GM12878 (cell line): Measurements from ENCODE around the gene MS4A4E. TPM values are rescaled to one million over a fixed set of nuclear protein-coding genes. Genes with fewer than 3 reads are reported as not detected.

ENCODE experiments used
- ATAC-seq: fragments of 200-7000 bp; cut with Tn5 transposase; 3 replicates; pipeline ENCODE4 v1.9.1; 2020; ENCODE audit warnings: mild to moderate bottlenecking, moderate library complexity
- BruUV-seq: library from RNA; stranded (reverse); fragments of 400-500 nt; replicated peaks from 2 replicates; lab custom pipeline; 2021; lab: Mats Ljungman, UMichigan
- CTCF ChIA-PET: fragments of 300-600 bp; sonication (Branson Sonifier 250); formaldehyde crosslinking; extraction: SDS; loops from one replicate; lab custom pipeline; 2021; ENCODE audit warnings: inconsistent platforms; lab: Yijun Ruan, JAX
- POLR2A ChIA-PET: fragments of 350-600 bp; formaldehyde crosslinking; extraction: SDS; loops from one replicate; lab custom pipeline; 2021; ENCODE audit warnings: inconsistent platforms; lab: Charles Lee
- RAD21 ChIA-PET: fragments of 300-600 bp; sonication (Branson Sonifier 250); formaldehyde crosslinking; loops from one replicate; lab custom pipeline; 2023; ENCODE audit warnings: antibody characterized with exemption; ENCODE audit not compliant: unreplicated experiment; lab: Charles Lee
- SMC1A ChIA-PET: fragments of 300-600 bp; sonication (Branson Sonifier 250); formaldehyde crosslinking; loops from one replicate; lab custom pipeline; 2023; ENCODE audit not compliant: unreplicated experiment, uncharacterized antibody; lab: Charles Lee
- DNase-seq: peaks from one replicate; pipeline ENCODE4 v3.0.0-alpha.2; 2011; ENCODE audit warnings: low read depth, low spot score
- FAIRE-seq: peaks from 3 replicates; lab custom pipeline; 2011; peaks lifted over from hg19 to GRCh38; lab: Jason Lieb, UNC
- H2AFZ ChIP-seq: 2 replicates; pipeline ENCODE4 v1.6.0; 2011; ENCODE audit warnings: low read depth, low read length, control low read depth; ENCODE audit not compliant: control insufficient read depth
- H3K27ac ChIP-seq: 2 replicates; pipeline ENCODE4 v1.5.1; 2011; ENCODE audit warnings: control low read depth; ENCODE audit not compliant: control insufficient read depth, insufficient read depth
- H3K27me3 ChIP-seq, 2 experiments: replicated peaks in 1 of 2; 2 replicates each; pipeline versions ENCODE4 v1.6.0 to v1.6.1; 2011; ENCODE audit warnings: low read length in 1 of 2; ENCODE audit not compliant: control insufficient read depth in 2 of 2, insufficient read depth in 2 of 2
- H3K36me3 ChIP-seq, 2 experiments: 2 replicates each; pipeline ENCODE4 v1.5.1; 2011; ENCODE audit warnings: low read length in 1 of 2; ENCODE audit not compliant: control insufficient read depth in 2 of 2, insufficient read depth in 2 of 2
- H3K4me1 ChIP-seq: 2 replicates; pipeline ENCODE4 v1.6.1; 2011; ENCODE audit warnings: mild to moderate bottlenecking, low read length, moderate library complexity, mixed read lengths; ENCODE audit not compliant: control insufficient read depth, insufficient read depth
- H3K4me2 ChIP-seq: 2 replicates; pipeline ENCODE4 v1.6.0; 2011; ENCODE audit warnings: control low read depth; ENCODE audit not compliant: control insufficient read depth, insufficient read depth
- H3K4me3 ChIP-seq: fragments of 200-600 bp; sonication (generic); 2 replicates; pipeline ENCODE4 v1.5.1; 2016
- H3K79me2 ChIP-seq: 2 replicates; pipeline ENCODE4 v1.6.0; 2011; ENCODE audit warnings: low read length; ENCODE audit not compliant: control insufficient read depth, insufficient read depth
- H3K9ac ChIP-seq: 2 replicates; pipeline ENCODE4 v1.8.0; 2011; ENCODE audit warnings: low read length, control low read depth, mixed read lengths; ENCODE audit not compliant: control insufficient read depth, insufficient read depth
- H3K9me3 ChIP-seq: replicated peaks from 3 replicates; pipeline ENCODE4 v1.5.1; 2011; ENCODE audit warnings: mild to moderate bottlenecking, low read length; ENCODE audit not compliant: control insufficient read depth, insufficient read depth
- H4K20me1 ChIP-seq: 2 replicates; pipeline ENCODE4 v1.6.0; 2011; ENCODE audit not compliant: control insufficient read depth, insufficient read depth
- BMI1 ChIP-seq: fragments of 450-650 bp; IDR thresholded peaks from 2 replicates; pipeline ENCODE4 v1.6.1; 2016; ENCODE audit warnings: mild to moderate bottlenecking, moderate library complexity, borderline replicate concordance
- CEBPB ChIP-seq, 2 experiments: fragments of 150-350 bp in 1 of 2; IDR thresholded peaks; 2 replicates each; pipeline ENCODE4 v1.6.1; 2012 to 2014; ENCODE audit warnings: low read depth in 2 of 2, low read length in 2 of 2, borderline replicate concordance in 1 of 2, inconsistent platforms in 1 of 2
- E2F8 ChIP-seq: fragments of 450-650 bp; IDR thresholded peaks from 2 replicates; pipeline ENCODE4 v1.6.1; 2018; ENCODE audit warnings: mild to moderate bottlenecking, low read depth, moderate library complexity; ENCODE audit not compliant: partially characterized antibody
- FOXK2 ChIP-seq: fragments of 450-650 bp; IDR thresholded peaks from 2 replicates; pipeline ENCODE4 v1.6.1; 2017; ENCODE audit warnings: mild to moderate bottlenecking, moderate library complexity
- JUND ChIP-seq: IDR thresholded peaks from 2 replicates; pipeline ENCODE4 v1.6.1; 2012; ENCODE audit warnings: low read depth, mild to moderate bottlenecking, low read length, improper control_type of control experiment, moderate library complexity
- MXI1 ChIP-seq: fragments of 150-350 bp; IDR thresholded peaks from 2 replicates; pipeline ENCODE4 v1.6.1; 2011; ENCODE audit warnings: low read depth, mild to moderate bottlenecking, inconsistent platforms, low read length, improper control_type of control experiment
- ZSCAN29 ChIP-seq: fragments of 450-650 bp; IDR thresholded peaks from 2 replicates; pipeline ENCODE4 v1.6.1; 2017; ENCODE audit warnings: mild to moderate bottlenecking, moderate library complexity
- WGBS: methylation state at CpG from one replicate; pipeline ENCODE4 v1.1.6; 2016; ENCODE audit warnings: low lambda C conversion rate; ENCODE audit not compliant: insufficient replicate concordance, insufficient coverage; ENCODE audit errors: missing lambda C conversion rate; 5-methylcytosine and 5-hydroxymethylcytosine counted together
- in situ Hi-C: fragments of 300-500 bp; cut with MboI; formaldehyde crosslinking; loops from 9 replicates; pipeline ENCODE4 v1.14.3; 2018; ENCODE audit warnings: mixed read lengths
- intact Hi-C: fragments of 100-400 bp; cut with micrococcal nuclease; formaldehyde crosslinking; loops from one replicate; pipeline ENCODE4 v1.14.2; 2022; ENCODE audit not compliant: unreplicated experiment
- polyA plus RNA-seq, 11 experiments: library from polyadenylated mRNA; depleted of rRNA in 4 of 11; unstranded in 6 of 11; stranded (reverse) in 5 of 11; fragments of >200 nt; fragmentation: Nextera tagmentation in 4 of 11; fragmentation: Illumina TruSeq in 1 of 11; extraction: Ambion mirVana in 4 of 11; extraction: Trizol in 1 of 11; gene quantifications; 1 replicate in 1 of 11; 2 replicates in 10 of 11; pipeline versions ENCODE4 v1.2.1 to v1.2.3, GENCODE V29; 2011 to 2016; ENCODE audit warnings: inconsistent platforms in 2 of 11, missing spikeins in 2 of 11, low read depth in 1 of 11
- total RNA-seq, 4 experiments: library from RNA; depleted of rRNA in 3 of 4; stranded (reverse); fragments of >200 nt in 3 of 4; fragmentation: Illumina TruSeq in 1 of 4; extraction: Trizol in 1 of 4; gene quantifications; 2 replicates each; pipeline versions ENCODE4 v1.2.1 to v1.2.3, GENCODE V29; 2013 to 2021
- TF ChIP-seq, protein P1 (sequence below): fragments of 450-650 bp; IDR thresholded peaks from 2 replicates; pipeline ENCODE4 v1.6.1; 2016; ENCODE audit warnings: mild to moderate bottlenecking, moderate library complexity, borderline replicate concordance
- TF ChIP-seq, protein P2 (sequence below), 3 experiments: IDR thresholded peaks in 2 of 3; conservative IDR thresholded peaks in 1 of 3; 2 replicates each; pipeline ENCODE4 v1.5.1; 2011; ENCODE audit warnings: low read depth in 3 of 3, low read length in 3 of 3, mild to moderate bottlenecking in 3 of 3, control low read depth in 2 of 3, moderate library complexity in 2 of 3, inconsistent platforms in 1 of 3, mixed read lengths in 1 of 3; ENCODE audit not compliant: control insufficient read depth in 2 of 3, insufficient read depth in 1 of 3; ENCODE audit errors: extremely low read depth in 1 of 3

The MS4A4E gene
- total and polyA plus RNA-seq, 10 of the 15 experiments (the other 5 are each of a cell fraction or from before 2014, with no cell fraction given) = 0.06 to 0.92 (median 0.45) TPM; not detected in 3

GRCh38 chr11:60161107-60161506 is 81.8 kb downstream of the MS4A4E start (continued):
- no peak for TF ChIP-seq E2F8

- no peak overlapping the region for H2AFZ ChIP-seq
- no peak overlapping the region for H3K27ac ChIP-seq
- H3K36me3 ChIP-seq = no peaks in the 10 kb centered on the region
- H3K79me2 ChIP-seq = no peaks in the 10 kb centered on the region
- H4K20me1 ChIP-seq = no peaks in the 10 kb centered on the region
- WGBS = 0% methylated on average over 1 of the region's 1 CpG
- no peak for DNase-seq
- H3K9me3 ChIP-seq = no peaks in the 10 kb centered on the region; the same call in 2 of the 3 replicates
- H3K27me3 ChIP-seq = no peaks in the 10 kb centered on the region; a peak in 1 of 4 replicates
- no peak overlapping the region for H3K4me2 ChIP-seq
- BruUV-seq = no TSS peak
- ChIA-PET POLR2A (no interaction called here), SMC1A (interaction anchor here (1.2 kb wide), 1 partner anchor 11 kb away, joined by 3 read pairs; no protein-coding TSS in a partner anchor), CTCF (interaction anchor here (1.4 to 2.6 kb wide), 2 partner anchors 91 to 92 kb away, joined by 4 to 12 read pairs; no protein-coding TSS in a partner anchor), RAD21 (interaction anchor here (0.7 kb wide), 1 partner anchor 91 kb away, joined by 3 read pairs; no protein-coding TSS in a partner anchor)
- no peak for FAIRE-seq
- H3K9ac ChIP-seq = no peak overlapping the region
- H3K4me3 ChIP-seq = no peak overlapping the region
- ATAC-seq = no peak
- in situ Hi-C loops = no loop called here
- intact Hi-C loops = no loop called here
- no peaks in the 10 kb centered on the region for H3K4me1 ChIP-seq
- TF ChIP-seq MXI1 (no peak), FOXK2 (no peak), BMI1 (no peak), CEBPB (IDR thresholded peaks at IDR 0.05; ENCODE audit: borderline replicate concordance in 1 of 2, low read depth in 2 of 2, low read length in 2 of 2) (no peak), ZSCAN29 (no peak), JUND (no peak)
- TF ChIP-seq, protein P1, sequence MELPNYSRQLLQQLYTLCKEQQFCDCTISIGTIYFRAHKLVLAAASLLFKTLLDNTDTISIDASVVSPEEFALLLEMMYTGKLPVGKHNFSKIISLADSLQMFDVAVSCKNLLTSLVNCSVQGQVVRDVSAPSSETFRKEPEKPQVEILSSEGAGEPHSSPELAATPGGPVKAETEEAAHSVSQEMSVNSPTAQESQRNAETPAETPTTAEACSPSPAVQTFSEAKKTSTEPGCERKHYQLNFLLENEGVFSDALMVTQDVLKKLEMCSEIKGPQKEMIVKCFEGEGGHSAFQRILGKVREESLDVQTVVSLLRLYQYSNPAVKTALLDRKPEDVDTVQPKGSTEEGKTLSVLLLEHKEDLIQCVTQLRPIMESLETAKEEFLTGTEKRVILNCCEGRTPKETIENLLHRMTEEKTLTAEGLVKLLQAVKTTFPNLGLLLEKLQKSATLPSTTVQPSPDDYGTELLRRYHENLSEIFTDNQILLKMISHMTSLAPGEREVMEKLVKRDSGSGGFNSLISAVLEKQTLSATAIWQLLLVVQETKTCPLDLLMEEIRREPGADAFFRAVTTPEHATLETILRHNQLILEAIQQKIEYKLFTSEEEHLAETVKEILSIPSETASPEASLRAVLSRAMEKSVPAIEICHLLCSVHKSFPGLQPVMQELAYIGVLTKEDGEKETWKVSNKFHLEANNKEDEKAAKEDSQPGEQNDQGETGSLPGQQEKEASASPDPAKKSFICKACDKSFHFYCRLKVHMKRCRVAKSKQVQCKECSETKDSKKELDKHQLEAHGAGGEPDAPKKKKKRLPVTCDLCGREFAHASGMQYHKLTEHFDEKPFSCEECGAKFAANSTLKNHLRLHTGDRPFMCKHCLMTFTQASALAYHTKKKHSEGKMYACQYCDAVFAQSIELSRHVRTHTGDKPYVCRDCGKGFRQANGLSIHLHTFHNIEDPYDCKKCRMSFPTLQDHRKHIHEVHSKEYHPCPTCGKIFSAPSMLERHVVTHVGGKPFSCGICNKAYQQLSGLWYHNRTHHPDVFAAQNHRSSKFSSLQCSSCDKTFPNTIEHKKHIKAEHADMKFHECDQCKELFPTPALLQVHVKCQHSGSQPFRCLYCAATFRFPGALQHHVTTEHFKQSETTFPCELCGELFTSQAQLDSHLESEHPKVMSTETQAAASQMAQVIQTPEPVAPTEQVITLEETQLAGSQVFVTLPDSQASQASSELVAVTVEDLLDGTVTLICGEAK = no peak
- TF ChIP-seq, protein P2, sequence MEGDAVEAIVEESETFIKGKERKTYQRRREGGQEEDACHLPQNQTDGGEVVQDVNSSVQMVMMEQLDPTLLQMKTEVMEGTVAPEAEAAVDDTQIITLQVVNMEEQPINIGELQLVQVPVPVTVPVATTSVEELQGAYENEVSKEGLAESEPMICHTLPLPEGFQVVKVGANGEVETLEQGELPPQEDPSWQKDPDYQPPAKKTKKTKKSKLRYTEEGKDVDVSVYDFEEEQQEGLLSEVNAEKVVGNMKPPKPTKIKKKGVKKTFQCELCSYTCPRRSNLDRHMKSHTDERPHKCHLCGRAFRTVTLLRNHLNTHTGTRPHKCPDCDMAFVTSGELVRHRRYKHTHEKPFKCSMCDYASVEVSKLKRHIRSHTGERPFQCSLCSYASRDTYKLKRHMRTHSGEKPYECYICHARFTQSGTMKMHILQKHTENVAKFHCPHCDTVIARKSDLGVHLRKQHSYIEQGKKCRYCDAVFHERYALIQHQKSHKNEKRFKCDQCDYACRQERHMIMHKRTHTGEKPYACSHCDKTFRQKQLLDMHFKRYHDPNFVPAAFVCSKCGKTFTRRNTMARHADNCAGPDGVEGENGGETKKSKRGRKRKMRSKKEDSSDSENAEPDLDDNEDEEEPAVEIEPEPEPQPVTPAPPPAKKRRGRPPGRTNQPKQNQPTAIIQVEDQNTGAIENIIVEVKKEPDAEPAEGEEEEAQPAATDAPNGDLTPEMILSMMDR (IDR thresholded peaks at IDR 0.05 in 2 of 3, conservative IDR thresholded peaks at IDR 0.05 in 1 of 3; ENCODE audit: control insufficient read depth in 2 of 3, extremely low read depth in 1 of 3, insufficient read depth in 1 of 3, low read depth in 3 of 3, low read length in 3 of 3) = no peak
Observed at GRCh38 chr11:60159868-60160267, 83.1 kb downstream of the MS4A4E start.
